GM12878 (cell line): ENCODE results near the gene PRDM2.

Experiments
- HCFC1 ChIP-seq: fragments of 150-350 bp; IDR thresholded peaks from 2 replicates; pipeline ENCODE4 v1.6.1; 2014; ENCODE audit warnings: low read length
- NFYA ChIP-seq: IDR thresholded peaks from 2 replicates; pipeline ENCODE4 v1.6.1; 2011; ENCODE audit warnings: low read depth, mild to moderate bottlenecking, low read length, improper control_type of control experiment, borderline replicate concordance
- POLR2A ChIP-seq: IDR thresholded peaks from 2 replicates; pipeline ENCODE4 v1.6.1; 2011; ENCODE audit warnings: low read depth, mild to moderate bottlenecking, low read length
- SRF ChIP-seq, 2 experiments: IDR thresholded peaks; 2 replicates each; pipeline ENCODE4 v1.6.1; 2011; ENCODE audit warnings: low read depth in 2 of 2, low read length in 2 of 2, mild to moderate bottlenecking in 1 of 2, moderate library complexity in 1 of 2
- TF ChIP-seq, protein P1 (sequence below): fragments of 450-650 bp; IDR thresholded peaks from 2 replicates; pipeline ENCODE4 v1.6.1; 2017; ENCODE audit warnings: mild to moderate bottlenecking, moderate library complexity

GRCh38 chr1:13699510-13699909, 478 bp upstream of the PRDM2 start:
- TF ChIP-seq HCFC1 (no peak), POLR2A (no peak), NFYA (no peak), SRF (IDR thresholded peaks at IDR 0.05; ENCODE audit: low read depth in 2 of 2, low read length in 2 of 2) (no peak)
- TF ChIP-seq, protein P1, sequence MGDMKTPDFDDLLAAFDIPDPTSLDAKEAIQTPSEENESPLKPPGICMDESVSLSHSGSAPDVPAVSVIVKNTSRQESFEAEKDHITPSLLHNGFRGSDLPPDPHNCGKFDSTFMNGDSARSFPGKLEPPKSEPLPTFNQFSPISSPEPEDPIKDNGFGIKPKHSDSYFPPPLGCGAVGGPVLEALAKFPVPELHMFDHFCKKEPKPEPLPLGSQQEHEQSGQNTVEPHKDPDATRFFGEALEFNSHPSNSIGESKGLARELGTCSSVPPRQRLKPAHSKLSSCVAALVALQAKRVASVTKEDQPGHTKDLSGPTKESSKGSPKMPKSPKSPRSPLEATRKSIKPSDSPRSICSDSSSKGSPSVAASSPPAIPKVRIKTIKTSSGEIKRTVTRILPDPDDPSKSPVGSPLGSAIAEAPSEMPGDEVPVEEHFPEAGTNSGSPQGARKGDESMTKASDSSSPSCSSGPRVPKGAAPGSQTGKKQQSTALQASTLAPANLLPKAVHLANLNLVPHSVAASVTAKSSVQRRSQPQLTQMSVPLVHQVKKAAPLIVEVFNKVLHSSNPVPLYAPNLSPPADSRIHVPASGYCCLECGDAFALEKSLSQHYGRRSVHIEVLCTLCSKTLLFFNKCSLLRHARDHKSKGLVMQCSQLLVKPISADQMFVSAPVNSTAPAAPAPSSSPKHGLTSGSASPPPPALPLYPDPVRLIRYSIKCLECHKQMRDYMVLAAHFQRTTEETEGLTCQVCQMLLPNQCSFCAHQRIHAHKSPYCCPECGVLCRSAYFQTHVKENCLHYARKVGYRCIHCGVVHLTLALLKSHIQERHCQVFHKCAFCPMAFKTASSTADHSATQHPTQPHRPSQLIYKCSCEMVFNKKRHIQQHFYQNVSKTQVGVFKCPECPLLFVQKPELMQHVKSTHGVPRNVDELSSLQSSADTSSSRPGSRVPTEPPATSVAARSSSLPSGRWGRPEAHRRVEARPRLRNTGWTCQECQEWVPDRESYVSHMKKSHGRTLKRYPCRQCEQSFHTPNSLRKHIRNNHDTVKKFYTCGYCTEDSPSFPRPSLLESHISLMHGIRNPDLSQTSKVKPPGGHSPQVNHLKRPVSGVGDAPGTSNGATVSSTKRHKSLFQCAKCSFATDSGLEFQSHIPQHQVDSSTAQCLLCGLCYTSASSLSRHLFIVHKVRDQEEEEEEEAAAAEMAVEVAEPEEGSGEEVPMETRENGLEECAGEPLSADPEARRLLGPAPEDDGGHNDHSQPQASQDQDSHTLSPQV = no peak
